ENCODE measurements around the gene RFX7.

Gene RFX7

DNA sequence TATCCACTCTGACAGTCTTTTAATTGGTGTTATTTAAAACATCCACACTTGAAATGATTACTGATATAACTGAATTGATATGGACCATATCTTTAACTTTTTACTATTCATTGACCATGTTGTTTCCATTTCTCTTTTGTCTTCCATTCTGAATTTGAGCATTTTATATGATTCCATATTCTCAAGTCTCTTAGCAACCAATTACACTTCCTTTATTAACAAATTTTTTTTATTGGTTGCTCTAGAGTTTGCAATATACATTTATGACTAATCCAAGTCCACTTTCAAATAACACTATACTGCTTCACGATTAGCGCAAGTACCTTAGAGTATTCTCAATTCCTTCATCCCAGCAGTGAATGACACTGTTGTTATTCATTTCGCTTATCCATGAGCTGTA is 16.4 kb downstream of the RFX7 start:
- POLR2A ChIA-PET: no interaction called here
- CTCF ChIA-PET: no interaction called here
- H3K9me3 ChIP-seq (ENCODE audit: control insufficient read depth, insufficient read depth, low read depth, low read length): no peaks in the 10 kb centered on the region

DNA sequence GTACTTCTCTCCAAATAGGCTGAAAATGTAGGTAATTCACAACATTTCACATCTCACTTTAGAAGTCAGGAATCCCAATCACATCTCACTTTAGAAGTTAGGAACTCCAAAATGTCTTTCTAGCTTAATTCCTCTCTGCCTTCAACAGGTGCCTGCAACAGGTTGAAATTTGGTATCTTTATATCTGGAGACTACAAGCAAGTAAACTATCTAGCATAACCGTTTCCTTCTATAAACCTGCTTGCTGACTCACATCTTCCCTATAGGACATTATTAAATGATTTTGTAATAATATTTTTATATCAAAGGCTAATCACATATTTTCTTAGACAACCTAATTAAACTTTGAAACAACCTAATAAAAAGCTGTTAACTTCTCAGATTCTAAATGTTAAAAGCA is 18.2 kb downstream of the RFX7 start:
- TF ChIP-seq HOXD13 (CRISPR knock-in tag; IDR thresholded peaks at IDR 0.05; ENCODE audit: borderline replicate concordance) (no peak), YY2 (tag by site-specific recombination; IDR thresholded peaks at IDR 0.05) (no peak), KLF7 (tag by site-specific recombination; IDR thresholded peaks at IDR 0.05; ENCODE audit: borderline replicate concordance) (no peak), ZNF677 (tag by site-specific recombination; IDR thresholded peaks at IDR 0.05) (no peak), ZNF335 (tag by site-specific recombination; conservative IDR thresholded peaks at IDR 0.05) (no peak), SCRT1 (tag by site-specific recombination; IDR thresholded peaks at IDR 0.05; ENCODE audit: borderline replicate concordance) (peak; percentile 49; the same call in 1 of the 2 replicates), SCRT2 (tag by site-specific recombination; IDR thresholded peaks at IDR 0.05) (peak; percentile 88)
- TF ChIP-seq, protein P1, sequence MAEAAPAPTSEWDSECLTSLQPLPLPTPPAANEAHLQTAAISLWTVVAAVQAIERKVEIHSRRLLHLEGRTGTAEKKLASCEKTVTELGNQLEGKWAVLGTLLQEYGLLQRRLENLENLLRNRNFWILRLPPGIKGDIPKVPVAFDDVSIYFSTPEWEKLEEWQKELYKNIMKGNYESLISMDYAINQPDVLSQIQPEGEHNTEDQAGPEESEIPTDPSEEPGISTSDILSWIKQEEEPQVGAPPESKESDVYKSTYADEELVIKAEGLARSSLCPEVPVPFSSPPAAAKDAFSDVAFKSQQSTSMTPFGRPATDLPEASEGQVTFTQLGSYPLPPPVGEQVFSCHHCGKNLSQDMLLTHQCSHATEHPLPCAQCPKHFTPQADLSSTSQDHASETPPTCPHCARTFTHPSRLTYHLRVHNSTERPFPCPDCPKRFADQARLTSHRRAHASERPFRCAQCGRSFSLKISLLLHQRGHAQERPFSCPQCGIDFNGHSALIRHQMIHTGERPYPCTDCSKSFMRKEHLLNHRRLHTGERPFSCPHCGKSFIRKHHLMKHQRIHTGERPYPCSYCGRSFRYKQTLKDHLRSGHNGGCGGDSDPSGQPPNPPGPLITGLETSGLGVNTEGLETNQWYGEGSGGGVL (tag by site-specific recombination; IDR thresholded peaks at IDR 0.05): no peak
- Histone ChIP-seq H3K36me3 (ENCODE audit: control insufficient read depth in 2 of 2, insufficient read depth in 1 of 2, low read length in 2 of 2) (peaks cover 0 to 3% of the 10 kb centered on the region in 2 experiments; a peak in 1 of 3 replicates), H3K9me3 (ENCODE audit: control insufficient read depth, insufficient read depth, low read depth, low read length) (no peaks in the 10 kb centered on the region), H3K4me3 (ENCODE audit: low read depth, low read length) (no peak overlapping the region), H3K4me1 (ENCODE audit: control insufficient read depth, insufficient read depth, low read length) (no peaks in the 10 kb centered on the region), H3K27ac (ENCODE audit: extremely low read depth, low read depth, low read length) (no peak overlapping the region)
- CTCF ChIA-PET: interaction anchor here (0.6 to 0.8 kb wide), 3 partner anchors 66 to 452 kb away, joined by 3 read pairs; no protein-coding TSS in a partner anchor
- POLR2A ChIA-PET: interaction anchor here (0.8 kb wide), 1 partner anchor 17 kb away, joined by 3 read pairs; no protein-coding TSS in a partner anchor

More for the DNA sequence above, 16.4 kb downstream of the RFX7 start:
- H3K4me3 ChIP-seq (ENCODE audit: low read depth, low read length): no peak overlapping the region
- H3K36me3 ChIP-seq (ENCODE audit: control insufficient read depth in 2 of 2, insufficient read depth in 1 of 2, low read length in 2 of 2): peaks cover 0 to 3% of the 10 kb centered on the region in 2 experiments; a peak in 2 of 3 replicates
- no peak overlapping the region for H3K27ac ChIP-seq (ENCODE audit: extremely low read depth, low read depth, low read length)
- no peaks in the 10 kb centered on the region for H3K4me1 ChIP-seq (ENCODE audit: control insufficient read depth, insufficient read depth, low read length)
- no peak for TF ChIP-seq ZEB2 (tag by site-specific recombination; IDR thresholded peaks at IDR 0.05)
- TF ChIP-seq, protein P2, sequence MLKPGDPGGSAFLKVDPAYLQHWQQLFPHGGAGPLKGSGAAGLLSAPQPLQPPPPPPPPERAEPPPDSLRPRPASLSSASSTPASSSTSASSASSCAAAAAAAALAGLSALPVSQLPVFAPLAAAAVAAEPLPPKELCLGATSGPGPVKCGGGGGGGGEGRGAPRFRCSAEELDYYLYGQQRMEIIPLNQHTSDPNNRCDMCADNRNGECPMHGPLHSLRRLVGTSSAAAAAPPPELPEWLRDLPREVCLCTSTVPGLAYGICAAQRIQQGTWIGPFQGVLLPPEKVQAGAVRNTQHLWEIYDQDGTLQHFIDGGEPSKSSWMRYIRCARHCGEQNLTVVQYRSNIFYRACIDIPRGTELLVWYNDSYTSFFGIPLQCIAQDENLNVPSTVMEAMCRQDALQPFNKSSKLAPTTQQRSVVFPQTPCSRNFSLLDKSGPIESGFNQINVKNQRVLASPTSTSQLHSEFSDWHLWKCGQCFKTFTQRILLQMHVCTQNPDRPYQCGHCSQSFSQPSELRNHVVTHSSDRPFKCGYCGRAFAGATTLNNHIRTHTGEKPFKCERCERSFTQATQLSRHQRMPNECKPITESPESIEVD (tag by site-specific recombination; IDR thresholded peaks at IDR 0.05): no peak
- 0 out of 2 replicates have a peak, but pooled peaks have one; percentile 38 for TF ChIP-seq ZNF133 (tag by site-specific recombination; IDR thresholded peaks at IDR 0.05)

DNA sequence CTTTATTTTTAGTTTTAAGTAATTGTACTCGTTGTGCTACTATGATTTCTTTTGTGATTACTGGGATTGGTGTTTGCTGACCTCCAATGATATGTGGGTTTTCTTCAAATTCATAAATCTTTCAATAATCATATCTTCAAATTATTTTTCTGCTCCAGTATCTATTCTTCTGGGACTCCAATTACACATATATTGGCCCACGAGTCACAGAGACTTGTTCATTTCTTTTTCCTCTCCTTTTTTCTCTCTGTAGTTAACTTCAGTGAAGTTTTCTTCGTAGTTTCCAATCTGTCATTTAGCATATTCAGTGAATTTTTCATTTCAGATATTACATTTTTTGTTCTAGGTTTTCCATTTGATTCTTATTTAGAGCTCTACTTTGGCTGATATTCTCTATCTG is 21.4 kb downstream of the RFX7 start:
- Histone ChIP-seq H3K9me3 (ENCODE audit: control insufficient read depth, insufficient read depth, low read depth, low read length) (no peaks in the 10 kb centered on the region), H3K27ac (ENCODE audit: extremely low read depth, low read depth, low read length) (no peak overlapping the region), H3K36me3 (ENCODE audit: control insufficient read depth in 2 of 2, insufficient read depth in 1 of 2, low read length in 2 of 2) (no peaks in the 10 kb centered on the region), H3K4me1 (ENCODE audit: control insufficient read depth, insufficient read depth, low read length) (no peaks in the 10 kb centered on the region), H3K4me3 (ENCODE audit: low read depth, low read length) (no peak overlapping the region)
- TF ChIP-seq ZNF133 (tag by site-specific recombination; IDR thresholded peaks at IDR 0.05) (peak; percentile 89), KLF8 (tag by site-specific recombination; IDR thresholded peaks at IDR 0.05) (no peak), SETDB1 (IDR thresholded peaks at IDR 0.05; ENCODE audit: insufficient read length, low read length) (peak; percentile 57)
- ChIA-PET POLR2A (no interaction called here), CTCF (interaction anchor here (0.6 kb wide), 1 partner anchor 206 kb away, joined by 4 read pairs; no protein-coding TSS in a partner anchor)

DNA sequence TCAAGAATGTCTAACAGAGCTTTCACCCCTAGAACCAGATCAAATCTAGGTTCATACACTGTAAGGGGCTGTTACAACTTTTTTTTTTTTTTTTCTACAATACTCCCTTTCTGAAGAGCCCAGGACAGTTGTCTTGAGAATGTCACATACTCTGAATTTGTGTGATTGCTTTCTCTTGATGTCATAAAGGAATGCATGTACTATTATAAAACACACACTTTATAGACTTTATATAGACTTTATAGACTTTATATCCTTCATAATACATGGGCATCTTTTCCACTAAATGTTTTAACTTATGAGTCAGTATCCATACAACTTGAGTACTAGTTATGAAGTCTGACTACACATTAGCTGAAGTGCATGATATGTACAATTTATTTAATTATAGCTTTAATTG is 26.3 kb downstream of the RFX7 start:
- TF ChIP-seq, protein P3, sequence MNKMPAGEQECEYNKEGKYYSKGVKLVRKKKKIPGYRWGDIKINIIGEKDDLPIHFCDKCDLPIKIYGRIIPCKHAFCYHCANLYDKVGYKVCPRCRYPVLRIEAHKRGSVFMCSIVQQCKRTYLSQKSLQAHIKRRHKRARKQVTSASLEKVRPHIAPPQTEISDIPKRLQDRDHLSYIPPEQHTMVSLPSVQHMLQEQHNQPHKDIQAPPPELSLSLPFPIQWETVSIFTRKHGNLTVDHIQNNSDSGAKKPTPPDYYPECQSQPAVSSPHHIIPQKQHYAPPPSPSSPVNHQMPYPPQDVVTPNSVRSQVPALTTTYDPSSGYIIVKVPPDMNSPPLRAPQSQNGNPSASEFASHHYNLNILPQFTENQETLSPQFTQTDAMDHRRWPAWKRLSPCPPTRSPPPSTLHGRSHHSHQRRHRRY (tag by site-specific recombination; IDR thresholded peaks at IDR 0.05): no peak
- peak; percentile 50; the same call in 1 of the 2 replicates for TF ChIP-seq SP7 (tag by site-specific recombination; IDR thresholded peaks at IDR 0.05)
- POLR2A ChIA-PET: no interaction called here
- H3K4me1 ChIP-seq (ENCODE audit: control insufficient read depth, insufficient read depth, low read length): peaks cover 3% of the 10 kb centered on the region; the same call in 1 of the 2 replicates
- H3K27ac ChIP-seq (ENCODE audit: extremely low read depth, low read depth, low read length): no peak overlapping the region
- H3K9me3 ChIP-seq (ENCODE audit: control insufficient read depth, insufficient read depth, low read depth, low read length): no peaks in the 10 kb centered on the region
- CTCF ChIA-PET: interaction anchor here (0.5 to 1.2 kb wide), 3 partner anchors 11 to 1123 kb away, joined by 3 to 4 read pairs (median 3); no protein-coding TSS in a partner anchor
- no peaks in the 10 kb centered on the region for H3K36me3 ChIP-seq (ENCODE audit: control insufficient read depth in 2 of 2, insufficient read depth in 1 of 2, low read length in 2 of 2)
- no peak overlapping the region for H3K4me3 ChIP-seq (ENCODE audit: low read depth, low read length)

Measured in HEK293 (cell line).